Kasumi-1 (cell line): ENCODE data around the gene SRSF2.
"Not testable (repeated sequence)": the region's sequence is repeated elsewhere in the genome, so short reads cannot be mapped to it uniquely, and the experiment has no call there.

ENCODE experiments used
- DNase-seq, 2 experiments: peaks; one replicate each; lab custom pipeline; 2025; lab: John Stamatoyannopoulos, UW

Gene SRSF2

DNA sequence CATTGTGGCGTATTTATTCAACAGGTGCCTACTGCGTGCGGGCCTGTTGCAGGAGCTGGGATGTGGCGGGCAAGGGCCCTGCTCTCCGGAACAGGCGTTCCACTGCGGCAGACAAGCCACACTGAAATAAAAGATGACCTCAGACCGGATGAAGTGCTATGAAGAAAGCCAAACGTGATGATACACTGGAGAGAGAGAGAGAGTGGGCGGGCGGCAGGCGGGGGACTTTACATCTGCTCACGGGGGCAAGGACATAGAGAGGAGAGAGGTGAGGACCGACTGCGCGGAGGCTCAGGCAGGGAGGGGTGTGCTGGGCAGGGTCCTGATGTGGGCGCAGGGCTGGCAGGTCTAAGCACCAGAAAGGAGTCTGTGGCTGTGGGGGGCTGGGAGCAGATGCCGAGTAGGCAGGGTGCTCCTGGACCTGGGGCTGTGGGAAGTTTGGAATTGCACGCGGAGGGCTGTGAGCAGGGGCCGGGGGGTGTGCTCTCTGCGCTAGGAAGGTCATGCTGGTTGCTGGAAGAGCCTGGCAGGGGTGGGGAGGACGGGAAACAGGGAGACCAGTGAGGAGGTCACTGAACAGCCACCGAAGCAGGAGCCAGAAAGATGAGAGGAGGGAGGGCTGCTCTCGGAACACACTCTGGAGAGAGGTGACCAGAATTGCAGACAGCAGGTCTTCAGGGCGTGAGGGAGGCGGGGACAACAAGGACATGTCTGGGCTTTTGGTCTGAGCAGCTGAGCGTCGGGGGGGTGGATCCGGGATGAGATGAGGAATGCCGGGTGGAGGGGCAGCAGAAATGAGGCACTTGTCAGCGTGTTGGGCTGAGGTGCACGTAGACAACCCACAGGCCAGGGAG lies 36.3 kb downstream of the SRSF2 start:
- DNase-seq: peak; percentile 66 to 68

GRCh38 chr17:76700270-76700616 lies 36.9 kb downstream of the SRSF2 start:
- DNase-seq: peak in 1 of 2 experiments; percentile 36

DNA sequence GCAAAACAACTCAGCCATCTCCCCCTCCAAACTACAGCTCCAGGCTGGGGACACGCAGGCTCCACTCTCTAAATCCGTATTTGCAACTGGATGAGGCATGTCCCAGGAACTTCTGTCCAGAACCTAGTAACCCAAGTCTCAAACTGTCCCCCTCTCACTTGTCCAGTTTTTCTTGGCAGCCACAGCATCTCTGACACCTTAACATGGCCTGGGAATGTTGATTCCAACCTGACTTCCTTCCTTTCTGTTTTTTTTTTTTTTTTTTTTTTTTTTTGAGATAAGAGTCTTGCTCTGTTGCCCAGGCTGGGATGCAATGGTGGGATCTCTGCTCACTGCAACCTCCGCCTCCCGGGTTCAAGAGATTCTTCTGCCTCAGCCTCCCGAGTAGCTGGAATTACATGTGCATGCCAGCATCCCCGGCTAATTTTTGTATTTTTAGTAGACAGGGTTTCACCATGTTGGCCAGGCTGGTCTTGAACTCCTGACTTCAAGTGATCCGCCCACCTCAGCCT lies 38.6 kb downstream of the SRSF2 start:
- DNase-seq: not testable (repeated sequence)

DNA sequence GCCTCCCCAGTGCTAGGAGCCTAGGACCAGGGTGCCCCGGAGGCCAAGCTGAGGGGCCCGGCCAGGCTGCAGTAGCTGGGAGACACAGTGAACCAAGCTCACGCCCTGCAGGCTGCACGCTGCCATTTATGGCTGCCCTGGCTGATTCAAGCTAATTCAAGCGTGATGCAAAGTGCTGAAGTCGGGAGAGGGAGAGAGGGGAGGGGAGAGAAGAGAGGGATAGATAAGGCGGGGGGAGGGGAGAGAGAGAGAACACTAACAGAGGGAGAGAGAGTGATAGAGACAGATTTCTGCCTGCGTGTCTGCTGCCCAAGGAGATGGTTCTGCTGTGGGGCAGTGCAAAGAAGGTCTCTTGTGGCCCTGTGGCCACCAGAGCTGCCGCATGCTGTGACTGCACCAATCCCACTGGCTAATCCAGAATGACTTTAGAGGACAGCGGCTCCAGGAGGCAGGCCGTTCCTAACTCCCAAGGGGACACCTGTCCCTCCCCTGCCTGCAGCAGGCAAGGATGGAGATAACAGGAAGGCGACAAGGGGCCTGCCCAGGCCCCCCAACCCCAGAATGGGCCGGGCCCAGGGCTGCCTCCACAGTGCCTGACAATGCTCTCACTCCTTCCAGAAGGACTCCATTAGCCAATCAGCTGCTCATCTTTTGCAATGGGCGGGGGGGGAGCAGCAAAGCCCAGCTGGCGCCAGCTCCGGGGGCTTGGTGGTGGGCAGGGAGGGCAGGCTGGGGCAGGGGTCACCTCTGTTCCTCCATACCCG lies 39.2 kb downstream of the SRSF2 start:
- DNase-seq: no peak

DNA sequence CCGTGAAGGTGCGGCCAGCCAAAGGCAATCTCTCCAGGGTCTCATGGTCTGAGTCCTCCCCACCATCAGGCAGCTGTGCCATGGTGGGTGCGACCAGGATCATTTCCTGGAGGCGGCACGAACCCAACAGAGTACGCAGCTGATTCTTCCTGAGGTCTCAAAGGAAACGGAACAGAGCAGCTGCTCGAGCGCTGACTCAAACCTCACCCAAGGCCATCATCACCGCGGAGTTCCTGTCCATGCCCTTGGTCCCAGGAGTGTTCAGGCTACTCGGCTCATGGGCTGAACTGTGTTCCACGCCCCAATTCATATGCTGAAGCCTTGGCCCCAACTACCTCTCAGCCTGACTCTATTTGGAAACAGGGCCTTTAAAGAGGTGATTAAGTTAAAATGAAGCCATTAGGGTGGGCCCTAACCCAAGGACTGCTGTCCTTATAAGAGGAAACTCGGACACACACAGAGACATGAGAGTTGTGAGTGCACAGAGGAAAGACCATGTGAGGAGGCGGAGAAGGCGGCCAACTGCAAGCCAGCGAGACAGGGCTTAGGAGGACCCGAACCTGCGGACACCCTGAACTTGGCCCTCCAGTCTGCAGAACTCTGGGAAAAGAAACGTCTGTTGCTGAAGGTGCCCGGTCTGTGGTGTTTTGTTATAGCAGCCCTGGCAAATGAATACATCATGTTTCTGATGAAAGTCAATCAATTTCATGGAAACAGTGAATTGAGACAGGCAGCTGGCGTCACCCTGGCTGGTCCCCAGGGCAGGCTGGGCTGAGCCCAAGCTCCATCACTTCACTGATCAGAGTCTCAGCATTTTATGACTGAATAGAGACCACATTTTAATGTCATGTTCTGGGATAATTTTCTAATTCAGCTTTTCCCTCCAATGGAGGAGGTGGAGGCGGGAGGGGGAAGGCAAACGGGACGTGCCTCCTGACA lies 40.1 kb downstream of the SRSF2 start:
- no peak for DNase-seq

- DNase-seq: no peak
Observed at GRCh38 chr17:76695059-76695831, 41.9 kb downstream of the SRSF2 start.

- DNase-seq: no peak
Observed at GRCh38 chr17:76691379-76692191, 45.5 kb downstream of the SRSF2 start.

DNA sequence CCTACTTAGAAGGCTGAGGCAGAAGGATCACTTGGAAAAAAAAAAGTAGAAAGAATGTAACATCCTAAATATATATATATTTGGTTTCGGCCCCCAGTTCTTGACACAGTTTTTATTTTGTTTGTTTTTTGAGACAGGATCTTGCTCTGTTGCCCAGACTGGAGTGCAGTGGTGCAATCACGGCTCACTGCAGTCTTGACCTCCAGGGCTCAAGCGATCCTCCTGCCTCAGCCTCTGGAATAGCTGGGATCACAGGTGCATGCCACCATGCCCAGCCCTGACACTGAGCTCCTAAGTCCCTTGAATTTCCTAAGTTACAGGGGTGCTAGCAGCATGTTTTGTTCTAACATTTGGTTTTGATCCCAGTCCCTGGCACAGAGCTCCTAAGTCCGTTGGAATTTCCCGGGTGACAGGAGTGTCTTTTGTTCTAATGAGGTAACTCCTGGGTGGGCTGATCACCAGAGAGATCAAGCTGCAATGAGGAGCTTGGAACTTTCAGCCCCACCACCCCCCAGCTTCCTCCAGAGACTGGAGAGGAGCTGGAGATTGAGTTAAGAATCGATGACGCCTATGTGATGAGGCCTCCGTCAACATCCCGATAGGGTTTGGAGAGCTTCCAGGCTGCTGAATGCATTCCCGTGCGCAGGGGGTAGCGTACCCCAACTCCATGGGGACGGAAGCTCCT lies 46.4 kb downstream of the SRSF2 start:
- no peak for DNase-seq

DNA sequence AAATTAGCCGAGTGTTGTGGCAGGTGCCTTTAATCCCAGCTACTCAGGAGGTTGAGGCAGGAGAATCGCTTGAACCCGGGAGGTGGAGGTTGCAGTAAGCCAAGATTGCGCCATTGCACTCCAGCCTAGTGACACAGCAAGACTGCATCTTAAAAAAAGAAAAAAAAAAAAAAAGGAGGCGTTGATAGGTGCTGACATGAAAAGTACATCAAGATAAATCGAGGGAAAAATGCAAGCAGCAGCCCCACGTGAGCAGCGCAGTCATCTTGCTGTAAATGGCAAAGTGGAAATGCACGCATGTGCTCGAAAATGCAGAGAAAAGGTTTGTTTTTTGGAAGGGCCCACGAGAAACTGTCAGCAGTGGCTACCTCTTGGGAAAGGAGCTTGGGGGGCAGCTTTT lies 47.3 kb downstream of the SRSF2 start:
- no peak for DNase-seq

DNA sequence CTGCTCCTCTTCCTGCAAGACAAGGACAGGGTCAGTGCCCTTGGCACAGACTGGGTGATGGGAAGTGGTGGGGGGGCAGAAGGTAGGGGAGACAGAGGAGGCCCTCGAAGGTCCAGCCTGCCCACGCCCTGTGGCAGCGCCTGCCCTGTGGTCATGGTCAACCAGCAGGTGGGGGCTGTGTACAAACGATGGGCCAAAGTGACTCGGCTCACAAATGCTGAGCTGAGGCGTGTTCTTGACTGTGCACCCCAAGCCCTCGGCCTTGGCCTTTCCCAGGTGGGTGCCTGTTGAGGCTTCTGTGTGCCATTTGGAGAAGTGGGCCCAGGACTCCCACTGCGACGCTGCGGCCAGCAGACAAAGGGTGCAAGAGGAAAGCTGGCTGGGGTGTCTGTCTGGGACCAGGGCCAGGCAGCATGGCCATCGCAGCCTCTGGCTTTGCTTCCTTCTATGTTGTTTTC lies 48.9 kb downstream of the SRSF2 start:
- no peak for DNase-seq

GRCh38 chr17:76687298-76688164 lies 49.6 kb downstream of the SRSF2 start:
- DNase-seq: no peak

- DNase-seq: no peak
Observed at GRCh38 chr17:76686538-76687297, 50.4 kb downstream of the SRSF2 start.

DNA sequence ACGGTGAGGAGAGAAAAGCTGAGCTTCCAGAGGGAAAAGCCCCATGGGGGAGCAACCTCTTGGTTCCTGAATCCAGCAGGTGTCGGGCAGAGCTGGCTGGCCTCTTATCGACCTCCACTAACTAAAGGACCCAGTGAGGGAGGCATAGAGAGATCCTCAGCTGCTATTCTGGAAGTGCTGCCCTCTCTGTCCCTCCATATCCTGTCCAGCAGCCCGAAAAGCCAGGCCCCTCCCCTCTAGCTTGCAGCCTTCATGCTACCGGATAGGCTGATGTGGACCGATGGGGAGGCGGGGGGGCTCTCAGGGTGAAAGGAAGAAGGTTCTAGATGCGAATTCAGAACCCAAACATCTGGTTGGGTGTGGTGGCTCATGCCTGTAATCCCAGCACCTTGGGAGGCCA lies 51.3 kb downstream of the SRSF2 start:
- no peak for DNase-seq

GRCh38 chr17:76685366-76685765 lies 51.8 kb downstream of the SRSF2 start:
- DNase-seq: no peak

- DNase-seq: no peak
Observed at GRCh38 chr17:76684756-76685155, 52.4 kb downstream of the SRSF2 start.
